ENCODE data around the gene SMCP.

SMCP gene

DNA sequence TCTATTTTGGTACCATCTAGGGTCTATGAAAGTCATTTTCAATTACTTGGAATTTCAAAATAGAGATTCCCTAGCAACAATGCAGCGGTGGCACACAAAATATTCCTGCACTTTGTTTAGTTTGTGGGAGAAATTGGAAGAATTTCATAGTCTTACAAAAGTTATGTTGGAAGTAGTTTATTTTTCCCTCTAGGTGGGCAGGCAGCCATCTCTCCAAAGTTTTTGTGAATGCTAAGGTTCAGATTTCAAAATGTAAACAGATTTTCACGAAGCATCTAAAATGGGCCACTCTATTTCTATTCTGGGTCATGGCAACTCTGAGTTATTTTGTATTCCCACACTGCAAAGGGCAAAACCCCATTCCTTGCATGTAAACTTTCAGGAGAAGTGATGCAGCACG lies 8.0 kb downstream of the SMCP start:
- DNase-seq (ENCODE audit: low read depth in 1 of 2, low spot score in 1 of 2), result no peak

GRCh38 chr1:152886758-152887409 lies 8.8 kb downstream of the SMCP start:
- no peak for DNase-seq (ENCODE audit: low read depth in 1 of 2, low spot score in 1 of 2)

DNA sequence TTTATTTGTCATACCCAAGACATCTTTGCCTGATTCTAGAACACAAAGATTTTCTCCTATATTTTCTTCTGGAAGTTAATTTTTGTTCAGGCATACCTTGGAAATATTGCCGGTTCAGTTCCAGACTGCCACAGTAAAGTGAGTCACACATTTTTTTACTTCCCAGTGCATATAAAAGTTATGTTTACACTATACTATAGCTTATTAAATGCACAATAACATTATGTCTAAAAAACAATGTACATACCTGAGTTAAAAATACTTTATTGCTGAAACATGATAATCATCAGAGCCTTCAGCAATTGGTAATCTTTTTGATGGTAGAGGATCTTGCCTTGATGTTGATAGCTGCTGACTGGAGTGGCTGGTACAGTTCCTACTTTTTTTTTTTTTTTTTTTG lies 10.0 kb downstream of the SMCP start:
- no peak for DNase-seq (ENCODE audit: low read depth in 1 of 2, low spot score in 1 of 2)

DNA sequence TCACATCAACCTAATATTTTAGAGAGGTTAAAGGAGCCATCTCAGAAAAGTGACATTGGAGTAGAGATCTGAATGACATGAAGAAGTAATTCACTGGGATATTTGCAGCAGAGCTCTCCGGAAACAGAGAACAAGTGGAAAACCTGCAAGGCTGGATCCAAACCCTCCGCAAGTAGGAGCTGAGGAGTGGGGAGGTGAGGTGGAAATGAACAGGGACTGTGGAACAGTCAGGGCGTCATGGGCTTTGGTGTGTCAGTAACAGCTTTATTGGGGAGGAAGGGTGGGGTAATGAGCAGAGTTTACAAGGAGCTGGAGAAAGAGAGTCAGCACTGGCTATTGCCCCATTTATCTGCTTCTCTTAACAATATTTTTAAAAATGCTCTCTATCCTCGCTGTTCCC lies 20.9 kb downstream of the SMCP start:
- DNase-seq (ENCODE audit: low read depth in 1 of 2, low spot score in 1 of 2), result no peak

DNA sequence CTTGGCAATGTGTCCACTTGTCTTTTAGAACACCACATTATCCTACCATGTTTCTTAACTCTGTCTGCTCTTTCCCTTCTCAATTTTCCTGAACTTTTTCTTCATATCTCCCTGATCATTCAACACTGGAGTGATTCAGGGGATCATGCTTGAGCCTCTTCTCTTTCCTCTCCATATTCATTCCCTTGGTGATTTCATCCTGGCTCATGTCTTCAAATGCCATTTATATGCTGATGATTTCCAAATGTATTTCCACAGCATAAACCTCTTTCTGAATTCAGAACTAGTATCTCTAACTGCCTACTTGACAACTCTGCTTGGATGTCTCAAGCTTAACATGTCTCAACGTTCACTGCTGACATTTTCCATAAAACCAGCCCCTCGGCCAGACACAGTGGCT lies 21.8 kb downstream of the SMCP start:
- no peak for DNase-seq (ENCODE audit: low read depth in 1 of 2, low spot score in 1 of 2)

DNA sequence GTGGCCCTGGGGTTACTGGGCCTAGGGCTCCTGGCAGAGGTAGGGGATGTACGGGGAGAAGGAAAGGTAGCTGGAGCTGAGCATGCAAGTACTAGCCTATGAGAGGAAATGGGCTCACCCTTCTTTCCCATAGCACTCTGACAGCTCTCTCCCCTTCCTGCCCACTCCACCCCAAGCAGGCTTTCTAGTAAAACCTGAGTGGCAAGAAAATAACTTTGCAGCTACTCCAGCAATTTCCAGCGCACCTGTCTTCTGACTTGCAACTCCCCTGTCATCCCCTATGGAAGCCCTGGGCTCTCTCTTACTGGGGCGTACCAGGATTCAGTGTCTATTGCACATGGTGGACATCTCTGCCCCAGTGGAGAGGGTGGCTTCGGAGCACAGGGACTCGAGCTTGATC lies 23.5 kb downstream of the SMCP start:
- DNase-seq (ENCODE audit: low read depth in 1 of 2, low spot score in 1 of 2), result no peak

DNA sequence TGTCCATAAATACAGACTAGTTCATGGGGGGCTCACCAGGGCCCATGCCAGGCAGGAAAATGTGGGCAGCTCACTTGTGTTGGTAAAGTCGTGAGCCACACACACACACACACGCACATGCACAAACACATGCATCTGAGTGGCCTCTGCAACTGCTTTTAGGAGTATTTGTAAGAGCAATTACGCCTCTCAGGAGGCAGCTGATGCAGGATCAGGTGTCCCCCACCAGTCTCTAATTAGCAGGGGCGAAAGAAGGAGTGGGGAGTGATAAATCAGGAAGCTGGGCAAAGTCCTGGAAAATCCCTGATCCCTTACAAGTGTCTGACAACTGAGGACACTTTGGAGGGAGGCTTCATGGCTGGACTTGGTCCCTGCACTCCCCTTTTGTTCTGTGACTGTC lies 24.5 kb downstream of the SMCP start:
- no peak for DNase-seq (ENCODE audit: low read depth in 1 of 2, low spot score in 1 of 2)

- no peak for DNase-seq (ENCODE audit: low read depth in 1 of 2, low spot score in 1 of 2)
Measured at GRCh38 chr1:152904688-152905440, 26.7 kb downstream of the SMCP start.

- no peak for DNase-seq (ENCODE audit: low read depth in 1 of 2, low spot score in 1 of 2)
Measured at GRCh38 chr1:152906023-152906565, 28.0 kb downstream of the SMCP start.

DNA sequence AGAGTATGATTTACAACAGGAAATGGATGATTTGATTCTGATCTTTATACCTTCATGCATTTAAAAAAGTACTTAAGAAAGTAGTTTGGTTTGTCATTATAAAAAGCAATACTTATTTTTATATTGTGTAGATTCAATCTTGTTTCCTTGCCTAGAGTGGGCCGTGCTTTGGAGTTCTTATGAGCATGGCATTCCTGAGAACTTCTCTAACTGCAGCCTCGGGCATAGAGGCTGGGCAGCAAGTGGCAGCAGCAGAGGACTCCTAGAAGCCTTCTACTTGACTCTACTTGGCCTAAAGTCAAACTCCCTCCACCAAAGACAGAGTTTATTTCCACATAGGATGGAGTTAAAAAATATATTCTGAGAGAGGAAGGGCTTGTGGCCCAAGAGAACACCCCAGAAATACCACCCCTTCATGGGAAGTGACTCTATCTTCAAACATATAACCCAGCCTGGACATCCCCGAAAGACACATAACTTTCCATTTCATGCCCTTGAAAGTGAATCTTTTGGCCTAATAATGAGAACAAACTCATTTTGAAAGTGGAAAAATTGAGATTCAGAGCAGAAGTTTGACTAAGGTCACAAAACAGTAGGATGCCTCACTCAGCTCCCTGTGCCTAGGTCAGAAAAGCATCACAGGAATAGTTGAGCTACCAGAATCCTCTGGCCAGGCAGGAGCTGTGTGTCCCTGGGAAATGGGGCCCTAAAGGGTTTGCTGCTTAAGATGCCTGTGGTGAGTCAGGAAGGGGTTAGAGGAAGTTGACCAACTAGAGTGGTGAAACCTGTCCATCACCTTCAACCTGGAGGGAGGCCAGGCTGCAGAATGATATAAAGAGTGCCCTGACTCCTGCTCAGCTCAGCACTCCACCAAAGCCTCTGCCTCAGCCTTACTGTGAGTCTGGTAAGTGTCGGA lies 29.8 kb downstream of the SMCP start, which contains the start of gene IVL:
IVL (plus strand) TSS at position 861 of the 916 bp plus-strand sequence. CDS start 1,252 bp downstream, outside the sequence.
- DNase-seq (ENCODE audit: low read depth in 1 of 2, low spot score in 1 of 2), result no peak

- DNase-seq (ENCODE audit: low read depth in 1 of 2, low spot score in 1 of 2), result no peak
Measured at GRCh38 chr1:152909206-152909605, 31.1 kb downstream of the SMCP start.

DNA sequence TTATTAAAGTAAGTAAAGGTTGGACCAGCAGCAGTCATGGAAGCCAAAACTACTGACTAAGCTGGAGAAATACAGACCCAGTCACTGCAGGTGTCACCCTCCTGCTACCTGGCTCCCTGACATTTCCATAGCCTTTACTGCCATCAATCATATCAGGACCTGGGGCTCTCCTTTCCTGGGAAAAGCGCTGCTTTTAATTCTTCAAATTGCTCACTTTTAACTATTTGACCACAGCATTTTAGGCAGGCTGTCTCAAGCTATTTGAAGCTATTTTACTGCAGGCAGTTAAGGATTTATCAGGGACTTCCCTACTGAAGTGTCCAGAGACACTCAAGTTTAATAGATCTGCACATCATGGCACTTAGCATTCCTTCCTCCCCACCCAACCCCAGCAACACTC lies 34.3 kb downstream of the SMCP start:
- no peak for DNase-seq (ENCODE audit: low read depth in 1 of 2, low spot score in 1 of 2)

DNA sequence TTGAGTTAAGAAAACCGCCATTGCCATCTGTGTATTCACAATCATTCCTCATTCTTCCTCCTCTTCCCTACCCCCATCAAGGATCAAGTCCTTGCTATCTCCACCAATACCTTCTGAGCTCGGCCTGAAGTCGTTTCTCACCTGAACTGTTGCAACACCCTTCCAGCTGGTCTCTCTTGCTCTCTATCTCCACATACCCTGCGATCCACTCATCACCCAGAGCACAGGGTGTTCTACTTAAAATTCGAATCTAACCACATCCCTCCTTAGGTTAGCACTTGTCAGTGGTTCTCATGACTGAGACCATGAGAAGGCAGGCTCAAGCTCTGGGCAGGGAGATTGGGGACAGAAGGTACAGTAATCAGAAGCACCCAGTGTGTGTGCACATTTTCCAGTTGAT lies 34.8 kb downstream of the SMCP start:
- DNase-seq (ENCODE audit: low read depth in 1 of 2, low spot score in 1 of 2), result no peak

DNA sequence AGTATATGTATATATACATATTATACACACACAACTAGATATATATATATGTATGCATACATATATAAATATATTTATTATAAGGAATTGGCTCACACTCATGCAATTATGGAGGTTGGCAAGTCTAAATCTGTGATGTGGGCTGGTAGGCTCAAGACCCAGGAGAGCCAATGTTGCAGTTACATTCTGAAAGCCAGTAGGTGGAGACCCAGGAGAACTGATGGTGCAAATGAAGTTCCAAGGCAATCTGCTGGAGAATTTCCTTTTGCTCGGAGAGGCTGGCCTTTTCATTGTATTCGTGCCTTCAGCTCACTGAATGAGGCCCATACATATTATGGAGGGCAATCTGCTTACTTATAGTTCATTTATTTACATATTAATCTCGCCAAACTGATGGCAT lies 39.7 kb downstream of the SMCP start:
- no peak for DNase-seq (ENCODE audit: low read depth in 1 of 2, low spot score in 1 of 2)

GRCh38 chr1:152919071-152919470 lies 40.9 kb downstream of the SMCP start:
- no peak for DNase-seq (ENCODE audit: low read depth in 1 of 2, low spot score in 1 of 2)

- no peak for DNase-seq (ENCODE audit: low read depth in 1 of 2, low spot score in 1 of 2)
Measured at GRCh38 chr1:152924191-152924590, 46.1 kb downstream of the SMCP start.

- no peak for DNase-seq (ENCODE audit: low read depth in 1 of 2, low spot score in 1 of 2)
Measured at GRCh38 chr1:152926091-152926490, 48.0 kb downstream of the SMCP start.

GRCh38 chr1:152928671-152929070 lies 50.5 kb downstream of the SMCP start:
- no peak for DNase-seq (ENCODE audit: low read depth in 1 of 2, low spot score in 1 of 2)

DNA sequence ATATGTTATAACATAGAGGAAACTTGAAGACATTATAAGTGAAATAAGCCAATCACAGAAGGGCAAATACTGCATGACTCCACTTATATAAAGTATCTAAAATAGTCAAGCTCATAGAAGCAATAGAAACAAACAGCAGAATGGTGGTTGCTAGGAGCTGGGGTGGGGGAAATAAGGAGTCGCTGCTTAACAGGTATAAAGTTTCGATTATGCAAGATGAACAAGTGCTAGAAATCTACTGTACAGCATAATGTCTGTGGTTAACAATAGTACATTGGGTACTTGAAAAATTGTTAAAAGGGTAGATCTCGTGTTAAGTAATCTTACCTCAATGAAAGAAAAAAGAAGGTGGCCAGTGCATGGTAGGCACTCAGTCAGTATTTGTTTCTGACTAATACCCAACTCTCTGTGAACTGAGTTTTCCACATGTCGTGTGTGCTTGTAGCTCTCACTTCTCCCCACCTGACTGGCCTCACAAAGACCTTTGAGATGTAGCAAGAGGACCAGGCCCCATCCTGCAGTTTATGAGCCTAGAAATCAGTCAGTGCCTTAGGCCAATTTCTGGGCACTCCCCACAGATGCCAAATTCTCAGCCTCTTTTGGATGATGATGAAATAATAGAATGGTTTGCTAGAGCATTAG lies 54.2 kb downstream of the SMCP start:
- no peak for DNase-seq (ENCODE audit: low read depth in 1 of 2, low spot score in 1 of 2)

- DNase-seq (ENCODE audit: low read depth in 1 of 2, low spot score in 1 of 2), result no peak
Measured at GRCh38 chr1:152933196-152933595, 55.1 kb downstream of the SMCP start.
